Spleen (tissue), 11 donors: ENCODE data around the gene SPG7. TPM values are rescaled to one million over a fixed set of nuclear protein-coding genes. Genes with fewer than 3 reads are reported as not detected.

Source experiments
- DNase-seq: peaks from one replicate; pipeline ENCODE4 v3.0.0-alpha.2; 2020
- H3K27ac ChIP-seq, 8 donors: fragments of 200-600 bp; sonication (generic) in 7 of 8; 1 replicate in 4 of 8; 2 replicates in 4 of 8; pipeline versions ENCODE4 v1.5.0 to v1.8.0; 2016 to 2021; ENCODE audit warnings: inconsistent platforms in 4 of 8, mild to moderate bottlenecking in 4 of 8, moderate library complexity in 1 of 8
- H3K27me3 ChIP-seq, 7 donors: fragments of 200-600 bp; sonication (generic) in 6 of 7; replicated peaks in 1 of 7; 1 replicate in 4 of 7; 2 replicates in 3 of 7; pipeline versions ENCODE4 v1.5.0 to v1.8.0; 2016 to 2021; ENCODE audit warnings: inconsistent platforms in 3 of 7, mild to moderate bottlenecking in 1 of 7
- H3K36me3 ChIP-seq, 6 donors: fragments of 200-600 bp; sonication (generic) in 5 of 6; 1 replicate in 4 of 6; 2 replicates in 2 of 6; pipeline versions ENCODE4 v1.5.0 to v1.8.0; 2016 to 2021; ENCODE audit warnings: inconsistent platforms in 2 of 6
- H3K4me1 ChIP-seq, 6 donors: fragments of 200-600 bp; sonication (generic) in 5 of 6; 1 replicate in 3 of 6; 2 replicates in 3 of 6; pipeline versions ENCODE4 v1.5.0 to v1.8.0; 2016 to 2021; ENCODE audit warnings: inconsistent platforms in 3 of 6
- H3K4me3 ChIP-seq, 8 donors: fragments of 200-600 bp; sonication (generic) in 7 of 8; 1 replicate in 4 of 8; 2 replicates in 4 of 8; pipeline versions ENCODE4 v1.5.0 to v1.8.0; 2016 to 2021; ENCODE audit warnings: inconsistent platforms in 4 of 8, mild to moderate bottlenecking in 4 of 8, moderate library complexity in 2 of 8
- H3K9me3 ChIP-seq, 8 donors: fragments of 200-600 bp; sonication (generic) in 7 of 8; 1 replicate in 4 of 8; 2 replicates in 4 of 8; pipeline versions ENCODE4 v1.5.0 to v1.8.0; 2016 to 2021; ENCODE audit warnings: inconsistent platforms in 4 of 8
- CTCF ChIP-seq, 11 experiments: fragments of 200-600 bp in 7 of 11; fragments of 450-650 bp in 4 of 11; sonication (generic) in 4 of 11; IDR thresholded peaks in 8 of 11; conservative IDR thresholded peaks in 3 of 11; 1 replicate in 7 of 11; 2 replicates in 4 of 11; pipeline versions ENCODE4 v1.4.0 to v1.8.0; 2016 to 2021; ENCODE audit warnings: antibody characterized with exemption in 11 of 11, inconsistent platforms in 4 of 11, mild to moderate bottlenecking in 1 of 11
- POLR2A ChIP-seq, 3 donors: fragments of 450-650 bp; IDR thresholded peaks; one replicate each; pipeline ENCODE4 v1.5.1; 2017; ENCODE audit warnings: antibody characterized with exemption in 3 of 3, mild to moderate bottlenecking in 1 of 3
- POLR2AphosphoS5 ChIP-seq, 3 donors: sonication (generic); formaldehyde crosslinking; IDR thresholded peaks; one replicate each; pipeline ENCODE4 v1.5.1; 2017; ENCODE audit warnings: antibody characterized with exemption in 3 of 3
- WGBS, 5 donors: extraction: QIAGEN DNeasy Blood & Tissue Kit in 3 of 5; methylation state at CpG; one replicate each; pipeline versions ENCODE4 v1.1.5 to v1.1.7; 2013 to 2018; 5-methylcytosine and 5-hydroxymethylcytosine counted together
- intact Hi-C: fragments of 100-400 bp; cut with DNase I; formaldehyde crosslinking; loops from one replicate; pipeline ENCODE4 v1.15.0; 2023; ENCODE audit warnings: low total_unique reads
- polyA plus RNA-seq, 3 donors: library from polyadenylated mRNA; stranded (reverse); fragments of 200-250 nt; gene quantifications; one replicate each; pipeline ENCODE4 v1.2.1, GENCODE V29; 2013
- total RNA-seq, 7 donors: library from RNA; depleted of rRNA in 3 of 7; stranded (reverse); fragments of >200 nt in 3 of 7; fragmentation: NEBNext Ultra II Directional in 4 of 7; extraction: Animal tissue kit (Norgen Biotek cat#: 25700) in 4 of 7; gene quantifications; one replicate each; pipeline versions ENCODE4 v1.1.0 to v1.2.1, GENCODE V29; 2016 to 2021
- donor health status: healthy with polysubstance abuse.
- donor health status: DM: no; HTN: no; CAD: no; lungs with moderate emphysema.
- donor health status: DM: no; HTN: no; CAD: no.
- donor health status: Bipolar disorder and iron deficiency.
- donor health status: healthy.
- donor health status: DM: no; HTN: no; CAD: no.
- donor health status: DM: yes; HTN: yes; CAD: no.

The SPG7 gene
- total and polyA plus RNA-seq, 10 donors = 64.5 to 260 (median 144) TPM

- no peak for TF ChIP-seq POLR2AphosphoS5 (IDR thresholded peaks at IDR 0.05)
- TF ChIP-seq CTCF (IDR thresholded peaks at IDR 0.05 in 8 of 11, conservative IDR thresholded peaks at IDR 0.05 in 3 of 11) = no peak
- TF ChIP-seq POLR2A (IDR thresholded peaks at IDR 0.05) = no peak
- Histone ChIP-seq H3K9me3 (no peaks in the 10 kb centered on the region), H3K27me3 (no peaks in the 10 kb centered on the region), H3K4me3 (peak overlapping the region; percentile 64 to 92 (median 78)), H3K36me3 (peaks cover 0 to 22% (median 0%) of the 10 kb centered on the region in 6 donors), H3K4me1 (peaks cover 47 to 82% (median 63%) of the 10 kb centered on the region in 6 donors), H3K27ac (peak overlapping the region; percentile 92 to 99 (median 98))
- intact Hi-C loops = loop anchor here (10.0 kb wide), 1 partner anchor 155 kb away; no protein-coding TSS in a partner anchor
- WGBS, 5 donors = 1 to 2% (median 1%) methylated on average over 9 to 81 of the region's 81 CpGs
- peak; percentile 90 for DNase-seq
Measured at GRCh38 chr16:89489898-89490438, 18.2 kb upstream of the SPG7 start.

- TF ChIP-seq POLR2AphosphoS5 (IDR thresholded peaks at IDR 0.05) (peak; percentile 91 to 94 (median 91)), CTCF (IDR thresholded peaks at IDR 0.05 in 8 of 11, conservative IDR thresholded peaks at IDR 0.05 in 3 of 11) (peak in 4 of 11 experiments; percentile 25 to 57 (median 36)), POLR2A (IDR thresholded peaks at IDR 0.05) (peak in 2 of 3 donors; percentile 87 to 99)
- Histone ChIP-seq H3K9me3 (no peaks in the 10 kb centered on the region), H3K4me3 (peak within 1 kb of the TSS; percentile 75 to 92 (median 84)), H3K27me3 (no peaks in the 10 kb centered on the region), H3K36me3 (peaks cover 0 to 24% (median 0%) of the 10 kb centered on the region in 6 donors), H3K27ac (peak within 1 kb of the TSS; percentile 95 to 99 (median 98)), H3K4me1 (peaks cover 40 to 79% (median 56%) of the 10 kb centered on the region in 6 donors)
- DNase-seq = peak; percentile 99
- 0 to 1% (median 0%) methylated on average over 57 to 96 of the region's 96 CpGs for WGBS, 5 donors
- intact Hi-C loops = no loop called here
Measured at GRCh38 chr16:89490439-89491237, 17.6 kb upstream of the SPG7 start, which contains the start of gene ANKRD11. Gene ANKRD11 (minus strand): TSS chr16:89490561. CDS start chr16:89317019, 173,542 bp downstream.

- peak overlapping the region; percentile 75 to 92 (median 84) for H3K4me3 ChIP-seq
- H3K9me3 ChIP-seq = no peaks in the 10 kb centered on the region
- H3K4me1 ChIP-seq = peaks cover 34 to 72% (median 49%) of the 10 kb centered on the region in 6 donors
- H3K27ac ChIP-seq = peak overlapping the region; percentile 94 to 99 (median 98)
- 3 to 6% (median 4%) methylated on average over 20 to 22 of the region's 22 CpGs for WGBS, 5 donors
- no peak for DNase-seq
- H3K27me3 ChIP-seq = no peaks in the 10 kb centered on the region
- intact Hi-C loops = no loop called here
- TF ChIP-seq POLR2AphosphoS5 (IDR thresholded peaks at IDR 0.05) = no peak
- TF ChIP-seq CTCF (IDR thresholded peaks at IDR 0.05 in 8 of 11, conservative IDR thresholded peaks at IDR 0.05 in 3 of 11) = peak in 3 of 11 experiments; percentile 13 to 25 (median 15)
- TF ChIP-seq POLR2A (IDR thresholded peaks at IDR 0.05) = no peak
- peaks cover 0 to 24% (median 0%) of the 10 kb centered on the region in 6 donors for H3K36me3 ChIP-seq
Measured at GRCh38 chr16:89491238-89491869, 16.8 kb upstream of the SPG7 start.
